Fibroblast of the aortic adventitia (primary cell): Measurements from ENCODE around the gene CYP4V2. TPM values are rescaled to one million over a fixed set of nuclear protein-coding genes. Genes with fewer than 3 reads are reported as not detected.

ENCODE experiments used
- DNase-seq: peaks from one replicate; pipeline ENCODE4 v3.0.0-alpha.2; 2010; ENCODE audit warnings: low read depth
- H3K4me3 ChIP-seq: 2 replicates; pipeline ENCODE4 v1.5.1; 2011; ENCODE audit warnings: low read depth, mild to moderate bottlenecking, control low read depth, low read length, moderate library complexity
- CTCF ChIP-seq: IDR thresholded peaks from 2 replicates; pipeline ENCODE4 v1.5.1; 2011; ENCODE audit warnings: mild to moderate bottlenecking, low read length, control low read depth, inconsistent platforms; ENCODE audit not compliant: insufficient read depth
- total RNA-seq: library from RNA; depleted of rRNA; stranded (reverse); fragments of >200 nt; gene quantifications from 2 replicates; pipeline ENCODE4 v1.2.3, GENCODE V29; 2012; ENCODE audit warnings: low replicate concordance

CYP4V2 gene
- total RNA-seq, 1 donor, result 40.4 TPM

- no peak overlapping the region for H3K4me3 ChIP-seq
- DNase-seq, result no peak
- TF ChIP-seq CTCF, result no peak
Measured at GRCh38 chr4:186172546-186172945, 18.8 kb upstream of the CYP4V2 start.

- TF ChIP-seq CTCF, result no peak
- no peak for DNase-seq
- no peak overlapping the region for H3K4me3 ChIP-seq
Measured at GRCh38 chr4:186188107-186188506, 3.3 kb upstream of the CYP4V2 start.

GRCh38 chr4:186189656-186190055, 1.7 kb upstream of the CYP4V2 start:
- H3K4me3 ChIP-seq, result no peak overlapping the region
- DNase-seq, result no peak
- TF ChIP-seq CTCF, result no peak

GRCh38 chr4:186190581-186191199, 677 bp upstream of the CYP4V2 start:
- peak; percentile 32 for DNase-seq
- peak overlapping the region; percentile 87 for H3K4me3 ChIP-seq
- TF ChIP-seq CTCF, result peak; percentile 1

- H3K4me3 ChIP-seq, result peak overlapping the region; percentile 87
- peak; percentile 58 for DNase-seq
- TF ChIP-seq CTCF, result no peak
Measured at GRCh38 chr4:186192066-186192612, 772 bp downstream of the CYP4V2 start.

- TF ChIP-seq CTCF, result no peak
- H3K4me3 ChIP-seq, result no peak overlapping the region
- DNase-seq, result no peak
Measured at GRCh38 chr4:186193851-186194250, 2.5 kb downstream of the CYP4V2 start.

GRCh38 chr4:186196063-186196462, 4.7 kb downstream of the CYP4V2 start:
- no peak for TF ChIP-seq CTCF
- DNase-seq, result no peak
- no peak overlapping the region for H3K4me3 ChIP-seq
